A673 (cell line): ENCODE measurements around the gene KIAA1549. TPM values are rescaled to one million over a fixed set of nuclear protein-coding genes. Genes with fewer than 3 reads are reported as not detected.
A peak's percentile ranks its signal among the peaks of the same experiment; 100 is the strongest.

Experiments used
- BruUV-seq: library from RNA; stranded (reverse); fragments of 400-500 nt; replicated peaks from 2 replicates; lab custom pipeline; 2021; lab: Mats Ljungman, UMichigan
- CTCF ChIA-PET: fragments of 300-600 bp; sonication (Branson Sonifier 250); formaldehyde crosslinking; loops from one replicate; lab custom pipeline; 2022; ENCODE audit warnings: antibody characterized with exemption; lab: Charles Lee
- POLR2A ChIA-PET: fragments of 300-600 bp; sonication (Branson Sonifier 250); formaldehyde crosslinking; loops from one replicate; lab custom pipeline; 2022; ENCODE audit warnings: antibody characterized with exemption; ENCODE audit not compliant: low non-redundant PET; lab: Charles Lee
- DNase-seq: peaks from one replicate; pipeline ENCODE4 v3.0.0-alpha.2; 2015; ENCODE audit warnings: low spot score
- H3K27ac ChIP-seq: fragments of 200-600 bp; sonication (generic); 2 replicates; pipeline ENCODE4 v1.5.1; 2016; ENCODE audit warnings: mixed run types, low read depth, mild to moderate bottlenecking, mixed read lengths, antibody characterized with exemption, low read length; ENCODE audit not compliant: poor library complexity, severe bottlenecking
- H3K27me3 ChIP-seq: fragments of 200-600 bp; sonication (generic); replicated peaks from 2 replicates; pipeline ENCODE4 v1.6.1; 2017; ENCODE audit warnings: mixed run types, low read depth, mild to moderate bottlenecking, mixed read lengths, antibody characterized with exemption, low read length; ENCODE audit not compliant: insufficient read depth, poor library complexity
- H3K36me3 ChIP-seq: fragments of 200-600 bp; sonication (generic); 2 replicates; pipeline ENCODE4 v1.6.1; 2016; ENCODE audit warnings: mixed run types, mild to moderate bottlenecking, mixed read lengths, antibody characterized with exemption, low read length; ENCODE audit not compliant: insufficient read depth, poor library complexity, severe bottlenecking
- H3K4me1 ChIP-seq: fragments of 200-600 bp; sonication (generic); 2 replicates; pipeline ENCODE4 v1.6.1; 2017; ENCODE audit warnings: mixed run types, mild to moderate bottlenecking, mixed read lengths, antibody characterized with exemption, low read length; ENCODE audit not compliant: insufficient read depth, poor library complexity, severe bottlenecking
- H3K4me3 ChIP-seq: fragments of 200-600 bp; sonication (generic); 2 replicates; pipeline ENCODE4 v1.5.1; 2016; ENCODE audit warnings: low read depth, mixed run types, mild to moderate bottlenecking, mixed read lengths, low read length; ENCODE audit not compliant: poor library complexity, severe bottlenecking
- H3K9me3 ChIP-seq: fragments of 200-600 bp; sonication (generic); 2 replicates; pipeline ENCODE4 v1.6.1; 2016; ENCODE audit warnings: mixed run types, low read depth, mild to moderate bottlenecking, mixed read lengths, antibody characterized with exemption, low read length; ENCODE audit not compliant: poor library complexity, severe bottlenecking
- CTCF ChIP-seq: fragments of 300-800, 200-600 bp; sonication (generic); conservative IDR thresholded peaks from 2 replicates; pipeline ENCODE4 v1.5.1; 2017; ENCODE audit warnings: low read depth, mild to moderate bottlenecking, antibody characterized with exemption, low read length, moderate library complexity, mixed read lengths
- EZH2 ChIP-seq: fragments of 200-600 bp; sonication (generic); IDR thresholded peaks from 2 replicates; pipeline ENCODE4 v1.6.1; 2017; ENCODE audit warnings: borderline replicate concordance, low read depth, mild to moderate bottlenecking, mixed read lengths, antibody characterized with exemption, low read length; ENCODE audit not compliant: poor library complexity, severe bottlenecking
- intact Hi-C: fragments of 100-400 bp; cut with micrococcal nuclease; formaldehyde crosslinking; loops from one replicate; pipeline ENCODE4 v1.10.0; 2022; ENCODE audit not compliant: unreplicated experiment
- total RNA-seq: library from RNA; stranded (reverse); gene quantifications from 2 replicates; pipeline ENCODE4 v1.2.3, GENCODE V29; 2021

KIAA1549 gene
- total RNA-seq, 1 experiment from 2014 or later = 2.5 TPM

- intact Hi-C loops = loop anchor here (5.0 kb wide), 1 partner anchor 88 kb away; no protein-coding TSS in a partner anchor
- peaks cover 17% of the 10 kb centered on the region for H3K27me3 ChIP-seq
- peak; percentile 78 for DNase-seq
- CTCF ChIA-PET = interaction anchor here (1.5 to 1.8 kb wide), 2 partner anchors 41 to 89 kb away, joined by 4 to 5 read pairs; no protein-coding TSS in a partner anchor
- peak overlapping the region; percentile 5 for H3K4me3 ChIP-seq
- no peaks in the 10 kb centered on the region for H3K9me3 ChIP-seq
- POLR2A ChIA-PET = no interaction called here
- TF ChIP-seq CTCF (no peak), EZH2 (no peak)
- no peaks in the 10 kb centered on the region for H3K36me3 ChIP-seq
- no peak overlapping the region for H3K27ac ChIP-seq
- H3K4me1 ChIP-seq = peaks cover 22% of the 10 kb centered on the region
- no TSS peak for BruUV-seq
These were observed 5.7 kb downstream of the KIAA1549 start for GRCh38 chr7:138975343-138976104.

- intact Hi-C loops = loop anchor here (5.0 kb wide), 1 partner anchor 87 kb away; no protein-coding TSS in a partner anchor
- Histone ChIP-seq H3K27ac (no peak overlapping the region), H3K36me3 (no peaks in the 10 kb centered on the region), H3K27me3 (peaks cover 9% of the 10 kb centered on the region), H3K4me3 (no peak overlapping the region), H3K4me1 (peaks cover 18% of the 10 kb centered on the region), H3K9me3 (no peaks in the 10 kb centered on the region)
- no peak for DNase-seq
- BruUV-seq = no TSS peak
- CTCF ChIA-PET = interaction anchor here (1.5 to 1.8 kb wide), 2 partner anchors 42 to 88 kb away, joined by 4 to 5 read pairs; no protein-coding TSS in a partner anchor
- no peak for TF ChIP-seq CTCF
- TF ChIP-seq EZH2 = no peak
- POLR2A ChIA-PET = interaction anchor here (0.6 kb wide), 1 partner anchor 369 kb away, joined by 14 read pairs; no protein-coding TSS in a partner anchor
These were observed 6.4 kb downstream of the KIAA1549 start for GRCh38 chr7:138974675-138975292.

- no peak for DNase-seq
- TF ChIP-seq EZH2 (no peak), CTCF (no peak)
- Histone ChIP-seq H3K36me3 (no peaks in the 10 kb centered on the region), H3K4me1 (peaks cover 18% of the 10 kb centered on the region), H3K27ac (no peak overlapping the region), H3K4me3 (no peak overlapping the region), H3K27me3 (peaks cover 3% of the 10 kb centered on the region), H3K9me3 (no peaks in the 10 kb centered on the region)
- ChIA-PET POLR2A (interaction anchor here (0.6 kb wide), 1 partner anchor 370 kb away, joined by 14 read pairs; no protein-coding TSS in a partner anchor), CTCF (interaction anchor here (1.8 kb wide), 1 partner anchor 88 kb away, joined by 5 read pairs; no protein-coding TSS in a partner anchor)
- intact Hi-C loops = no loop called here
- no TSS peak for BruUV-seq
These were observed 7.1 kb downstream of the KIAA1549 start for GRCh38 chr7:138974103-138974502.
